Stomach smooth muscle (tissue), 2 donors: ENCODE measurements around the gene CCDC178.

Experiments
- H3K27ac ChIP-seq: one replicate; pipeline ENCODE4 v1.7.0; 2013; ENCODE audit warnings: mild to moderate bottlenecking, low read length, inconsistent platforms
- H3K27me3 ChIP-seq, 2 donors: one replicate each; pipeline ENCODE4 v1.7.0; 2013; ENCODE audit warnings: low read length in 2 of 2; ENCODE audit not compliant: insufficient read depth in 2 of 2, control insufficient read depth in 1 of 2
- H3K36me3 ChIP-seq, 2 donors: one replicate each; pipeline ENCODE4 v1.7.0; 2013; ENCODE audit warnings: low read length in 2 of 2; ENCODE audit not compliant: control insufficient read depth in 2 of 2, insufficient read depth in 2 of 2
- H3K4me1 ChIP-seq: one replicate; pipeline ENCODE4 v1.7.0; 2013; ENCODE audit warnings: low read length; ENCODE audit not compliant: control insufficient read depth, insufficient read depth
- H3K4me3 ChIP-seq, 2 donors: one replicate each; pipeline ENCODE4 v1.7.0; 2013; ENCODE audit warnings: low read length in 2 of 2
- H3K9ac ChIP-seq, 2 donors: one replicate each; pipeline ENCODE4 v1.7.0; 2013; ENCODE audit warnings: low read length in 2 of 2, mild to moderate bottlenecking in 1 of 2
- H3K9me3 ChIP-seq, 2 donors: one replicate each; pipeline ENCODE4 v1.7.0; 2013; ENCODE audit warnings: low read length in 2 of 2; ENCODE audit not compliant: control insufficient read depth in 2 of 2
- donor health status: healthy.
- donor health status: Pancreatic carcinoma.

The CCDC178 gene

DNA sequence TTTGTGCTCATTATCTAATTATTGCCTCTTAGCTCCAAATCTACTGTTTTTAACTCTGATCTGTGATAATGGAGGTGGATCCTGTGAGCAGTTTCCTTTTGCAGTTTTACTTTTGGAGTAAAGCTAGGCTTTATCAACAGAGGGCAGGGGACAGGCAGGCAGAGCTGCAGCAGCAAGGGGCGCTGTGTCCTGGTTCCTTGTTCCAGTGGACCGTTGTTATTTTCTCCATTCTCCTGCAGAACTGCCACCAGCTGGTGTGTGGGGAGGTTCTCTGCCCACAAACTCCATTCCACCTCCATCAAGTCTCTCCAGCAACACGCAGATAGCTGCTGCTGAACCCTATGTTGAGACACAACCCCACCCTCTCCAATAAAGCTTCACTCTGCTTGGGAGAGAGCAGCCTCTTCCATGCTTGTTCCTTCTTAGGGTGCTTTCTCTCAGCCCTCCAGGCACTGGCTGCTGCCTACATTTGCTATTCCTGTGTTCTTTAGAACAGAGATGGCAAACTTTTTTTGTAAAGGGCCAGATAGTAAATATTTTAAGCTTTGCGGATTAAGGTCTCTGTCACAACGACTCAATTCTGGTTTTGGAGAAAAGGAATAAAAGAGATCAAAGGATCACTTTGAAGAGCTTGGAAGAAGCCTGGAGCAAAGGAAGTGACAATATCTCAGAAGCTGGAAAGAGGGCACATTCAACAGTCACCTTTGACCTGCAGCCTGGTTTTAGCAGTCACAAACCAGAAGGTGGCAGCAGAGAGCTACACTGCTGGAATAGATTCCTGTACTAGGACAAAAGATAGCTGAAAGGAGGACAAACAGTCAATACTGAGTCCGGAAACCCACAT, 208.8 kb downstream of the CCDC178 start:
- Histone ChIP-seq H3K9me3 (no peaks in the 10 kb centered on the region), H3K9ac (no peak overlapping the region), H3K27ac (no peak overlapping the region), H3K4me1 (no peaks in the 10 kb centered on the region), H3K4me3 (no peak overlapping the region), H3K36me3 (no peaks in the 10 kb centered on the region), H3K27me3 (no peaks in the 10 kb centered on the region)

DNA sequence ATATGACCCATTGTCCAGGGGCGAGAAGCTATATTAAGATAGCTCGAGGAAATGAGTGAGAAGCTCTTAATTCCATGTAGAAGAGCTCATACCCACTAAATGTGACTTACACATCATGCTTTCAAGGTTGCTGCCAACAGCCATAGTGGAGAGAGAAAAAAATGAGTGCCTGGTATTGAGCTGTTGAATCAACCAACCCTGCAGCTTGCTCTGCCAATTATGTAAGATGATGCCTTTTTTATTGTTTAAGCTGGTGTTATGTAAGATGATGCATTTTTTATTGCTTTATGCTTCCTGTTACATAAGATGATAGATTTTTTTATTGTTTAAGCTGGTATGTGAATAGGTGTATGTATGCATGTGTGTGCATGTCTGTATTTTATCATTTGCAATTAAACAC, 228.2 kb downstream of the CCDC178 start:
- Histone ChIP-seq H3K36me3 (no peaks in the 10 kb centered on the region), H3K27ac (no peak overlapping the region), H3K9me3 (no peaks in the 10 kb centered on the region), H3K4me3 (no peak overlapping the region), H3K9ac (no peak overlapping the region), H3K4me1 (no peaks in the 10 kb centered on the region), H3K27me3 (no peaks in the 10 kb centered on the region)

DNA sequence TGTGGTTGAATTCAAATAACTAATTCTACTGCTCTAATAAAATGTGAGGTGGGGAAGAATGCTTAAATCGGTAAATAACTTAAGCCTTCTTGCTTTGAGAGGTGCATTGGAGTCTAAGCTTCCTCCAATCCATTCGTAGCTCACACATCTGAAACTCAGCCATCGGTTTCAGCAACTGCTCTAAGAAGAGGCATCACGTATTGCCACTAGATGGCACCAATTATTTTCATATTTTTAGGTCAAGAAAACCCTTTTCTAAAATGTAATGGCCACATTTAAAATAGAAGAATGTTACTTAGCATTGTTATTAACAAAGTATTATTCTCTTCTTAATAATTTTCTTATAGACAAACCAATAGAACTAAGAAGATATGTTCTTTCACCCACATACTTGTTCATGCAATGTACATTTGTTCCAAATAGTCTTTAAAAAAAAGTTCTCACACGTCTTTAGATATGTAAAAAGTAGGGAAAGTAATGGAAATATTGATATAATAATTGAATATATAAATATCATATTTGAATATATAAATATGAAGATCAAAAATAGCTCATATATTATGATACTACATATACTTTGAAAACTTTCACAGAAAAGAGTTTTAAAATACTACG, 229.8 kb downstream of the CCDC178 start:
- Histone ChIP-seq H3K9me3 (no peaks in the 10 kb centered on the region), H3K27me3 (no peaks in the 10 kb centered on the region), H3K4me1 (no peaks in the 10 kb centered on the region), H3K9ac (no peak overlapping the region), H3K4me3 (no peak overlapping the region), H3K36me3 (no peaks in the 10 kb centered on the region), H3K27ac (no peak overlapping the region)

DNA sequence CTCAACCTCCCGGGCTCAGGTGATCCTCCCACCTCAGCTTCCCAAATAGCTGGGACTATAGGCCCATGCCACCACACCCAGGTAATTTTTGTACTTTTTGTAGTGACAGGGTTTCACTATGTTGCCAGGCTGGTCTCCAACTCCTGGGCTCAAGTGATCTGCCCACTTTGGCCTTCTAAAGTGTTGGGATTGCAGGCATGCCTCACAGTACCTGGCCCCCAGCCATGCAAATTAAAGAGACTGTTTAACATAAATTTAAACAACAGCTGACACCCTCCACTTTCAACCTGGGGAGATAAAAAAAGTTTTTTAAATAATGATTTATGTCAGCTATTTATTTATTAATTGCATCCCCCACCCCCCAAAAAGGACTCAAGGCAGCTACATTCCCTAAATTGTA, 234.7 kb downstream of the CCDC178 start:
- H3K9me3 ChIP-seq = no peaks in the 10 kb centered on the region
- no peaks in the 10 kb centered on the region for H3K36me3 ChIP-seq

DNA sequence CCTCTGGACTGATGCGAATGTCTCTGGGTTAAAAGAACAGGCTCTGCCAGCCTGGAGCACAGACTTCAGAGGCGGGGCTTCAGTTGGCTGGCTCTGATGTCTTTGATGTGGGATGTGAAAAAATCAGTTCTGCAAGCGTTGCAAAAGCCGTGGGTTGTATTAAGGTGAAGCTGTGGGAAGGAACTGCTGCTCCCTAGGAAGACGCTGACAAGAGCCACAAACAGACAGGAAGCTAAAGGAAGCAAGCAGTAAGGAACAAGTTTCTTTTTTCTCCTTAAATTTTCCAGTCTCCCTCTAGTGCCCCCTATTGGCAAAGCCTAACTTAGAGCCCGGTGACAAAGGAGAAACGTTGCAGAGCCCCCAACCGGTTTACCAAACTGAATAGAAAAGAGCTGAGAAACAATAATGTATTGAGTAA, 239.0 kb downstream of the CCDC178 start:
- Histone ChIP-seq H3K9ac (no peak overlapping the region), H3K9me3 (no peaks in the 10 kb centered on the region), H3K27ac (no peak overlapping the region)

More for the DNA sequence above, 234.7 kb downstream of the CCDC178 start:
- Histone ChIP-seq H3K27ac (no peak overlapping the region), H3K9ac (no peak overlapping the region), H3K27me3 (no peaks in the 10 kb centered on the region), H3K4me3 (no peak overlapping the region), H3K4me1 (no peaks in the 10 kb centered on the region)

DNA sequence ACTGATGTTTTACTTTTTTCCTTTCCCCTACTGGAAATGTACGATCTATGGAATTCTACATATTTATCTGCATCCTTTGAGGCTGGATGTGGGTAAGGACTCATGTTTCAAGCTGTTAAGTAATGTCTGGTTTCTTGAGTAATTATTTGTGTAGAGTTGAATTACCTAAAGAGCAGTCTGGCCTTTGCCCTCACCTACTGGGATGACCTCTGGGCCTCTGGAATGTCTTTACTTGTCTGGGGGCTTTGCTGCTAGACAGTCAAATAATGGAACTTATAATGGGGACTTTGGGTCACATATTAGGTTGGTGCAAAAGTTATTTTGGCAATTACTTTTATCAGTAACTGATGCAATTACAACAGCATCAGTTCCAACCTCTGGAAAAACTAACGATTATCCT, 244.7 kb downstream of the CCDC178 start:
- H3K9ac ChIP-seq = no peak overlapping the region
- no peaks in the 10 kb centered on the region for H3K4me1 ChIP-seq
- no peak overlapping the region for H3K27ac ChIP-seq
- no peaks in the 10 kb centered on the region for H3K9me3 ChIP-seq
- H3K27me3 ChIP-seq = no peaks in the 10 kb centered on the region
- H3K36me3 ChIP-seq = no peaks in the 10 kb centered on the region
- no peak overlapping the region for H3K4me3 ChIP-seq

More for the DNA sequence above, 239.0 kb downstream of the CCDC178 start:
- no peak overlapping the region for H3K4me3 ChIP-seq
- H3K36me3 ChIP-seq = no peaks in the 10 kb centered on the region
- no peaks in the 10 kb centered on the region for H3K4me1 ChIP-seq
- no peaks in the 10 kb centered on the region for H3K27me3 ChIP-seq

DNA sequence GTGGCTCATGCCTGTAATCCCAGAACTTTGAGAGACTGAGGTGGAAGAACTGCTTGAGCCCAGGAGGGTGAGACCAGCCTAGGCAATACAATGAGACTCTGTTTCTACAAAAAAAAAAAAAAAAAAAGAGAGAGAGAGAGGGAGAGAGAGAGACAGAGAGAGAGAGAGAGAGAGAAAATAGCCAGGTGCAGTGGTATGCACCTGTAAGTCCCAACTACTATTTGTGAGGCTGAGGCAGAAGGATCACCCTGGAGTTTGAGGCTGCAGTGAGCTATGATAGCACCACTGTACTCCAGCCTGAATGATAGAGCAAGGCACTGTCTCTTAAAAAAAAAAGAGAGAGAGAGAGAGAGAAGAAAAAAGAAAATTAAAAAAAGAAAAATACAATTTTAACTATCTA, 245.7 kb downstream of the CCDC178 start:
- H3K36me3 ChIP-seq = no peaks in the 10 kb centered on the region
- no peak overlapping the region for H3K4me3 ChIP-seq
- no peak overlapping the region for H3K9ac ChIP-seq
- H3K4me1 ChIP-seq = no peaks in the 10 kb centered on the region
- no peaks in the 10 kb centered on the region for H3K27me3 ChIP-seq
- no peaks in the 10 kb centered on the region for H3K9me3 ChIP-seq
- H3K27ac ChIP-seq = no peak overlapping the region

DNA sequence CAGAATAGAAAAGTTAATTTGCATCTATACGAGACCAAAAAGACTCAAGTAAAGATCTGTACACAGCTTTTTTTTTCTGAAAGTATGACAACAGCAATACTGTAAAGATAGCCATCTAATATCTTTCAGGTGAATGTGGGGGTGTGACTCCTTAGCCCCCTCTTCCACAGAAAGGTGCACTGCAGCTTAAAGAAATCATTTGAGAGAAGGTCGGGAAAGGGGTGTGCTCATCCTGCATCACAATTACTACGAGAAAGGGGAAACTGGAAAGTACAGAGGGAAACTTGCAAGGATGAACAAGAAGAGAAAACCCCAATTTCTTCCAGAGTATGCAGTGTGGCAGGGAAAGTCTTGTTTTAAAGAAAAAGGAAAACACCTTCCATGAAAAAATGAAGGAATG, 255.6 kb downstream of the CCDC178 start:
- H3K4me1 ChIP-seq = no peaks in the 10 kb centered on the region
- H3K4me3 ChIP-seq = no peak overlapping the region
- H3K36me3 ChIP-seq = no peaks in the 10 kb centered on the region
- H3K9ac ChIP-seq = no peak overlapping the region
- H3K27me3 ChIP-seq = no peaks in the 10 kb centered on the region
- no peak overlapping the region for H3K27ac ChIP-seq
- no peaks in the 10 kb centered on the region for H3K9me3 ChIP-seq

DNA sequence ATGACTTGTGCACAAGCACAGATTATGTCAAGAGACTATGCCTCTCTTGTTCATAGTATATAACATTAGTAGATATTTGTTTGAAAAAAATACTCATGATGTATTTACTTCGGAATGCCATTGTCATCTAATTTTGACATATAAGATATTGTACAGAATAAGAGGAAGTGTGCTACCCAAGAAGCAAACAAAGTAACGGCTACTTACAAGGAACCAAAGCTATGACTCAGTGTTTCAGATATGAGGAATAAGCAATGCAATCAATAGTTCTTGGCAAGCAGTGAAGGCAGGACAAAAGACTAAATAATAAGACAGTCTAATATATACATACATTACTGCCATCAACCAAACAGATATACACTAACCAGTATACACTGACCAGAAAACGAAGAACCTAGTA, 256.3 kb downstream of the CCDC178 start:
- H3K9ac ChIP-seq = no peak overlapping the region
- H3K27me3 ChIP-seq = no peaks in the 10 kb centered on the region
- H3K4me3 ChIP-seq = no peak overlapping the region
- no peak overlapping the region for H3K27ac ChIP-seq
- H3K36me3 ChIP-seq = no peaks in the 10 kb centered on the region
- no peaks in the 10 kb centered on the region for H3K4me1 ChIP-seq
- no peaks in the 10 kb centered on the region for H3K9me3 ChIP-seq

DNA sequence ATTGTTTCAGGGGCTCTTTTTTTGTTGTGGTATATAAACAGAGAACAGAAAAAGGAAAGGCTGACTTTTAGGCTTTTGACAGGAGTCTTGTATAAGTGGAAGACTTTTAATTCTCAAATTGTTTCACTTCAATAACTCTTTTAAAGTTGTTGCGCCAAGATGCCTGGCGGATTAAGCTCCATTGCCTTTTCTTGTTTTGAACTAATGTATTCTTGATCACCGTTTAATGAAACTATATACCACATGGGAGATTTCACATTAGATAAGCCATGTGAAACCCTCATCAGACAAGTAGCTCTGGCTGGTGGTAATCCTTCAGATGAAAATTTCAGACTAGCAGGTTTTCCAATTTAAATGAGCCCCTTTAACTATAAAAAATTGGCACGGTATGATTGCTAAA, 257.4 kb downstream of the CCDC178 start:
- Histone ChIP-seq H3K27ac (no peak overlapping the region), H3K9ac (no peak overlapping the region), H3K36me3 (no peaks in the 10 kb centered on the region), H3K9me3 (no peaks in the 10 kb centered on the region), H3K27me3 (no peaks in the 10 kb centered on the region), H3K4me3 (no peak overlapping the region), H3K4me1 (no peaks in the 10 kb centered on the region)

DNA sequence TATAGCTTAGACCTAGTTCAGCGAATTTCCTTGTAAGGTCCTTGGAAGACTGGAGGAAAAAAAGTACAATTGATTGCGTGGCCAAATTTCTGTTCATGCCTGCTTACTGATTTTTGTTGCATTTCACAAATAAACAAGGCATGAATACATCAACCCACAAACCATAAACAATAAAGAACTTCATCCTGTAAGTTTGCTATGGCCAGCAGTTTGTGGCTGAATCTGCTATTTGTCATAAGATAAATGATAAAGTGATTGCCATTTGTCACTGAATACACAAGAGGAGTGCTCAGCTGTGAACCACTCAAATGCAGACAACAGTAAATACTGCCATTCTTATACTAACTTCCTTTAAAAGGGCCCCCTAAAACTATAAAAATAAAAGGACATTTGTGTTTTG, 259.5 kb downstream of the CCDC178 start:
- Histone ChIP-seq H3K9me3 (no peaks in the 10 kb centered on the region), H3K36me3 (no peaks in the 10 kb centered on the region), H3K9ac (no peak overlapping the region), H3K4me1 (no peaks in the 10 kb centered on the region), H3K27ac (no peak overlapping the region), H3K27me3 (no peaks in the 10 kb centered on the region), H3K4me3 (no peak overlapping the region)
